ENCODE results near the gene ZNF160. TPM values are rescaled to one million over a fixed set of nuclear protein-coding genes. Genes with fewer than 3 reads are reported as not detected.

Gene ZNF160
- total and polyA plus RNA-seq, 2 experiments from 2014 or later = 16.9 to 48.7 TPM

- ATAC-seq (no peak), DNase-seq (ENCODE audit: low spot score) (no peak)
- Mint-ChIP-seq H3K4me3 (no peak overlapping the region), H3K36me3 (ENCODE audit: low read depth) (peaks cover 66% of the 10 kb centered on the region), H3K9me3 (peaks cover 5% of the 10 kb centered on the region; the same call in 2 of the 3 replicates), H3K27ac (no peak overlapping the region), H3K4me1 (no peaks in the 10 kb centered on the region), H3K27me3 (ENCODE audit: insufficient read depth, low read depth, poor library complexity) (peaks cover 2% of the 10 kb centered on the region)
- no peaks in the 10 kb centered on the region for H3K27me3 ChIP-seq (ENCODE audit: insufficient read depth)
- H3K36me3 ChIP-seq (ENCODE audit: insufficient read depth) = peaks cover 5% of the 10 kb centered on the region; the same call in 1 of the 2 replicates
- H3F3A ChIP-seq (replicated peaks; ENCODE audit: low read depth) = no peaks in the 10 kb centered on the region
- H3K4me3 ChIP-seq = no peak overlapping the region
- H2AFZ ChIP-seq = no peak overlapping the region
- no peaks in the 10 kb centered on the region for H3K9me2 ChIP-seq (ENCODE audit: insufficient read depth)
- no peaks in the 10 kb centered on the region for H3K4me1 ChIP-seq (ENCODE audit: insufficient read depth)
- TF ChIP-seq POLR2AphosphoS5 (IDR thresholded peaks at IDR 0.05; ENCODE audit: low read depth) (no peak), JUNB (IDR thresholded peaks at IDR 0.05; ENCODE audit: unreplicated experiment) (no peak), REST (IDR thresholded peaks at IDR 0.05; ENCODE audit: unreplicated experiment) (no peak), EZH2 (IDR thresholded peaks at IDR 0.05; ENCODE audit: low read depth, unreplicated experiment) (no peak), ZNF462 (CRISPR knock-in tag; IDR thresholded peaks at IDR 0.05) (no peak)
- H3K27ac ChIP-seq (ENCODE audit: low read depth) = no peak overlapping the region
- peaks cover 5% of the 10 kb centered on the region; the same call in 1 of the 2 replicates for H4K20me1 ChIP-seq (replicated peaks; ENCODE audit: insufficient read depth)
- H3K79me2 ChIP-seq (replicated peaks; ENCODE audit: insufficient read depth) = peaks cover 17% of the 10 kb centered on the region; the same call in 1 of the 2 replicates
- no peak overlapping the region for H3K4me2 ChIP-seq
Observed at GRCh38 chr19:53082929-53083328, 20.3 kb downstream of the ZNF160 start.
